Activated T-helper 17 cell treated with anti-CD3 and anti-CD28 coated beads, Interleukin-2, amount 50 U/mL, for 72 hours (primary cell): Measurements from ENCODE around the gene PARP11. TPM values are rescaled to one million over a fixed set of nuclear protein-coding genes. Genes with fewer than 3 reads are reported as not detected.
A peak's percentile ranks its signal among the peaks of the same experiment; 100 is the strongest.

Source experiments
- ATAC-seq: fragments of 150-1000 bp; cut with Tn5 transposase; replicated peaks from 2 replicates; pipeline ENCODE4 v1.10.0; 2021; ENCODE audit warnings: mild to moderate bottlenecking, moderate library complexity
- H3K27ac Mint-ChIP-seq: one replicate; pipeline ENCODE4 v1.8.0; 2022; ENCODE audit warnings: mixed read lengths
- H3K27me3 Mint-ChIP-seq: one replicate; pipeline ENCODE4 v1.8.0; 2022; ENCODE audit warnings: mixed read lengths
- H3K36me3 Mint-ChIP-seq: one replicate; pipeline ENCODE4 v1.8.0; 2022; ENCODE audit warnings: low read depth, mild to moderate bottlenecking, mixed read lengths
- H3K4me1 Mint-ChIP-seq: one replicate; pipeline ENCODE4 v1.8.0; 2022; ENCODE audit warnings: mixed read lengths
- H3K4me3 Mint-ChIP-seq: one replicate; pipeline ENCODE4 v1.8.0; 2022; ENCODE audit warnings: mild to moderate bottlenecking, mixed read lengths
- H3K9me3 Mint-ChIP-seq: one replicate; pipeline ENCODE4 v1.8.0; 2022; ENCODE audit warnings: mixed read lengths
- total RNA-seq, 2 donors: library from RNA; stranded (reverse); gene quantifications; one replicate each; pipeline ENCODE4 v1.2.3, GENCODE V29; 2022

The PARP11 gene
- total RNA-seq, 2 donors from 2014 or later = 17.4 to 18.6 TPM

DNA sequence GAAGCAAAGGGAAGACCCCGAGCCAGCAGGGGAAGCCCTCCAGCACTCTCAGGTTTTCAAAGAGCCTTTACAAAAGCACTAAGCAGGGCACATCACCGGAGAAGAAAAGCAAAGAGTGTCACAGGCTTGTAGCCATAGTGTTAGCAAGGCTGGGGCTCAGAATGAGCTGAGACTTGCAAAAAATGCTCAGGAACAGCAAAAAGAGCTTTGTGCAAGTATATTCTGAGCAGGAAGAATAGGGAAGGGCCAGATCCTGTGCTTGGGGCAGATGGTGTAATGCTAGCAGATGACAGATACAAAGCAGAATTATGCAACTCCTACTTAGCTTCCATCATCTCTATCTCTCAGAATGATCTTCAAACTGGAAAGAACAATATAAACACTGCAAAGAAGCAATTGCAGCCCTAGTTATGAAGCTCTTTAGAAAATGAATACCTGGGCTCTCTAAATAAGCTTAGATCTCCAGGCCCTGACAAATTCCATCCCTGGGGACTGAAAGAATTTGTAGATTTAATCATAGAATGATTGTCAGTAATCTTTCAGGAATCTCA lies 23.7 kb upstream of the PARP11 start:
- H3K9me3 Mint-ChIP-seq = no peaks in the 10 kb centered on the region
- ATAC-seq = peak; percentile 30
- H3K4me1 Mint-ChIP-seq = peaks cover 29% of the 10 kb centered on the region
- H3K4me3 Mint-ChIP-seq = peak overlapping the region; percentile 76
- no peaks in the 10 kb centered on the region for H3K27me3 Mint-ChIP-seq
- peak overlapping the region; percentile 81 for H3K27ac Mint-ChIP-seq
- no peaks in the 10 kb centered on the region for H3K36me3 Mint-ChIP-seq

- Mint-ChIP-seq H3K27me3 (no peaks in the 10 kb centered on the region), H3K9me3 (no peaks in the 10 kb centered on the region), H3K4me1 (peaks cover 29% of the 10 kb centered on the region), H3K4me3 (peak overlapping the region; percentile 76), H3K36me3 (no peaks in the 10 kb centered on the region), H3K27ac (peak overlapping the region; percentile 81)
- no peak for ATAC-seq
Observed at GRCh38 chr12:3896356-3896755, 23.2 kb upstream of the PARP11 start.

DNA sequence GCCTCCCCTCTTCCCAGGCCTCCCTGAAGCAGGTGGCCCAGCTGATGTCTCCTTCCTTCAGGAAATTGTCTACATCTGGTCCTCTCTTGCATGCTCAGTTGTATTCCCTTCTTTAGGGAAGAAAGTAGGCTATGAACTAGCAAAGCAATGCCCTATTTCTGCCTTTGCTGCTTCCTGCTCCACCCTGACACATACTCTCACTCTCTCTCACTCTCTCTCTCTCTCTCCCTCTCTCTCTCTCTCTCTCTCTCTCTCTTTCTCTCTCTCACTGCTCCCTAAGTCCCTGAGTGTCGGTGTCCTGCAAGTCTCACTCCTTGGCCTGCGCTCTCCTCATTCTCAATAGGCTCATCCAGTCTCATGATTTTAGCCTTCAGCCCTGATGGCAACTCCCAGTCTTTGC lies 19.4 kb upstream of the PARP11 start:
- H3K27me3 Mint-ChIP-seq = no peaks in the 10 kb centered on the region
- peak; percentile 51 for ATAC-seq
- H3K27ac Mint-ChIP-seq = no peak overlapping the region
- H3K4me3 Mint-ChIP-seq = no peak overlapping the region
- peaks cover 17% of the 10 kb centered on the region for H3K4me1 Mint-ChIP-seq
- no peaks in the 10 kb centered on the region for H3K36me3 Mint-ChIP-seq
- H3K9me3 Mint-ChIP-seq = no peaks in the 10 kb centered on the region

- Mint-ChIP-seq H3K36me3 (no peaks in the 10 kb centered on the region), H3K27me3 (no peaks in the 10 kb centered on the region), H3K9me3 (no peaks in the 10 kb centered on the region), H3K27ac (no peak overlapping the region), H3K4me3 (no peak overlapping the region), H3K4me1 (peaks cover 4% of the 10 kb centered on the region)
- peak; percentile 14 for ATAC-seq
Observed at GRCh38 chr12:3891201-3891600, 18.0 kb upstream of the PARP11 start.

DNA sequence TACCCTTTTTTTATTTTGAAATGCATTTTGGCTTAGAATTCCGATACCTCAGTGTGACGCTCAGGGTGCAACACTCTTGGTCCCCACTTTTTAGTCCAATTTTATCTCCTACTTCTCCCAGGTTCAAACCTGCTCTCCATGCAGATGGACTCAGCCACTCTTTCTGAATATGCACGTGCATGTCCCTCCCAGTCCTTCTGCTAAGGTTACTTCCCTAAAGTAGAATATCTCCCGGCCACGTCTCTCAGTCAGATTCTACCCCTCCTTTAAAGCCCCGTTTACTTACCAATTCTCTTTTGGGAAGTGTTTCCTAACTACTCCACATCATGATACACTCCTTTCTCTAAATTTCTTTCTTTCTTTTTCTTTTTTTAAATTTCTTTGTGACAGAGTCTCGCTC lies 15.5 kb upstream of the PARP11 start:
- no peaks in the 10 kb centered on the region for H3K36me3 Mint-ChIP-seq
- H3K4me1 Mint-ChIP-seq = peaks cover 10% of the 10 kb centered on the region
- H3K27ac Mint-ChIP-seq = peak overlapping the region; percentile 28

GRCh38 chr12:3885277-3886094 lies 12.3 kb upstream of the PARP11 start:
- Mint-ChIP-seq H3K9me3 (no peaks in the 10 kb centered on the region), H3K27ac (peak overlapping the region; percentile 53), H3K36me3 (no peaks in the 10 kb centered on the region), H3K4me1 (peaks cover 7% of the 10 kb centered on the region), H3K4me3 (peak overlapping the region; percentile 46), H3K27me3 (no peaks in the 10 kb centered on the region)
- no peak for ATAC-seq

More for the DNA sequence above, 15.5 kb upstream of the PARP11 start:
- Mint-ChIP-seq H3K4me3 (no peak overlapping the region), H3K27me3 (no peaks in the 10 kb centered on the region), H3K9me3 (no peaks in the 10 kb centered on the region)
- no peak for ATAC-seq

- ATAC-seq = no peak
Observed at GRCh38 chr12:3884671-3885070, 11.5 kb upstream of the PARP11 start.

GRCh38 chr12:3882896-3883564 lies 9.8 kb upstream of the PARP11 start:
- H3K36me3 Mint-ChIP-seq = no peaks in the 10 kb centered on the region
- H3K4me3 Mint-ChIP-seq = no peak overlapping the region
- H3K27ac Mint-ChIP-seq = no peak overlapping the region
- no peaks in the 10 kb centered on the region for H3K9me3 Mint-ChIP-seq
- H3K27me3 Mint-ChIP-seq = peaks cover 5% of the 10 kb centered on the region
- peak; percentile 73 for ATAC-seq
- peaks cover 15% of the 10 kb centered on the region for H3K4me1 Mint-ChIP-seq

More at GRCh38 chr12:3884671-3885070, 11.5 kb upstream of the PARP11 start:
- H3K4me3 Mint-ChIP-seq = no peak overlapping the region
- H3K27ac Mint-ChIP-seq = no peak overlapping the region
- H3K27me3 Mint-ChIP-seq = no peaks in the 10 kb centered on the region
- H3K4me1 Mint-ChIP-seq = peaks cover 8% of the 10 kb centered on the region
- no peaks in the 10 kb centered on the region for H3K9me3 Mint-ChIP-seq
- H3K36me3 Mint-ChIP-seq = no peaks in the 10 kb centered on the region

GRCh38 chr12:3882406-3882805 lies 9.2 kb upstream of the PARP11 start:
- H3K27me3 Mint-ChIP-seq = peaks cover 7% of the 10 kb centered on the region
- H3K9me3 Mint-ChIP-seq = no peaks in the 10 kb centered on the region
- no peak for ATAC-seq
- H3K27ac Mint-ChIP-seq = no peak overlapping the region
- no peak overlapping the region for H3K4me3 Mint-ChIP-seq
- no peaks in the 10 kb centered on the region for H3K36me3 Mint-ChIP-seq
- peaks cover 15% of the 10 kb centered on the region for H3K4me1 Mint-ChIP-seq

GRCh38 chr12:3881281-3881950 lies 8.2 kb upstream of the PARP11 start:
- Mint-ChIP-seq H3K36me3 (no peaks in the 10 kb centered on the region), H3K9me3 (no peaks in the 10 kb centered on the region), H3K27me3 (peaks cover 7% of the 10 kb centered on the region), H3K4me1 (peaks cover 15% of the 10 kb centered on the region), H3K27ac (no peak overlapping the region), H3K4me3 (no peak overlapping the region)
- no peak for ATAC-seq

- H3K36me3 Mint-ChIP-seq = no peaks in the 10 kb centered on the region
- H3K27me3 Mint-ChIP-seq = peaks cover 7% of the 10 kb centered on the region
- H3K27ac Mint-ChIP-seq = no peak overlapping the region
- peaks cover 8% of the 10 kb centered on the region for H3K4me1 Mint-ChIP-seq
- no peak for ATAC-seq
- H3K9me3 Mint-ChIP-seq = no peaks in the 10 kb centered on the region
- no peak overlapping the region for H3K4me3 Mint-ChIP-seq
Observed at GRCh38 chr12:3879846-3880245, 6.6 kb upstream of the PARP11 start.

- ATAC-seq = no peak
Observed at GRCh38 chr12:3871356-3871755, 1.8 kb downstream of the PARP11 start.

GRCh38 chr12:3869865-3870264 lies 3.3 kb downstream of the PARP11 start:
- peak overlapping the region; percentile 100 for H3K4me3 Mint-ChIP-seq
- peaks cover 7% of the 10 kb centered on the region for H3K36me3 Mint-ChIP-seq
- peak overlapping the region; percentile 96 for H3K27ac Mint-ChIP-seq
- peak; percentile 15 for ATAC-seq
- no peaks in the 10 kb centered on the region for H3K27me3 Mint-ChIP-seq
- peaks cover 38% of the 10 kb centered on the region for H3K4me1 Mint-ChIP-seq
- peaks cover 5% of the 10 kb centered on the region for H3K9me3 Mint-ChIP-seq

More at GRCh38 chr12:3871356-3871755, 1.8 kb downstream of the PARP11 start:
- H3K4me3 Mint-ChIP-seq = peak overlapping the region; percentile 100
- H3K9me3 Mint-ChIP-seq = no peaks in the 10 kb centered on the region
- H3K4me1 Mint-ChIP-seq = peaks cover 38% of the 10 kb centered on the region
- peak overlapping the region; percentile 96 for H3K27ac Mint-ChIP-seq
- H3K27me3 Mint-ChIP-seq = no peaks in the 10 kb centered on the region
- H3K36me3 Mint-ChIP-seq = peaks cover under 1% of the 10 kb centered on the region

DNA sequence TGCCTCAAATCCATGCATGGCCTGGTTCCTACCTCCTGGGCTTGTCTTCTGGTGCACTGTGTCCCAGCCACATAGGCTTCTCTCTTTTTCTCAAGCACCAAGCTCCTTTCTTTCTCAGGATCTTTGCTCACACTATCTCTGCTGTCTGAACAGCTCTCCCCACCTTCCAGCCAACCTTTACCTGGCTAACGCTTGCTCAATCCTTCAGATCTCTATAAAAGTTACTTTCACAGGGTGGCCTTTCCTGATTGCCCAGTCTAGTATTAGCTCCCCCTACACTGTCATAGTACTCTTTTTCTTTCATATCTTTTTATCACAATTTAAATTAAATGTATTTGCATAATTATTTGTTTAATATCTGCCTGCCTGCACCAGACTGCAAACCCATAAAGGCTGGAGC lies 3.8 kb downstream of the PARP11 start:
- Mint-ChIP-seq H3K36me3 (peaks cover 7% of the 10 kb centered on the region), H3K9me3 (peaks cover 5% of the 10 kb centered on the region), H3K4me3 (peak overlapping the region; percentile 100), H3K4me1 (peaks cover 38% of the 10 kb centered on the region), H3K27ac (peak overlapping the region; percentile 96), H3K27me3 (no peaks in the 10 kb centered on the region)
- no peak for ATAC-seq
